HEK293 (cell line): ENCODE data around the gene BEND7.

Experiments used
- CTCF ChIA-PET: fragments of 350-600 bp; formaldehyde crosslinking; extraction: SDS; loops from one replicate; lab custom pipeline; 2021; ENCODE audit warnings: antibody characterized with exemption; lab: Yijun Ruan, JAX
- POLR2A ChIA-PET: fragments of 300-600 bp; formaldehyde crosslinking; extraction: SDS; loops from one replicate; lab custom pipeline; 2020; ENCODE audit warnings: antibody characterized with exemption, inconsistent platforms; lab: Yijun Ruan, JAX
- H3K27ac ChIP-seq: fragments of 200-500 bp; sonication (Bioruptor generic); 2 replicates; pipeline ENCODE4 v1.5.1; 2014; ENCODE audit warnings: low read depth, low read length, control low read depth, inconsistent platforms; ENCODE audit errors: extremely low read depth
- H3K36me3 ChIP-seq, 2 experiments: fragments of 200-500 bp in 1 of 2; sonication (Bioruptor generic) in 1 of 2; 1 replicate in 1 of 2; 2 replicates in 1 of 2; pipeline ENCODE4 v1.5.1; 2014 to 2017; ENCODE audit warnings: inconsistent platforms in 2 of 2, low read length in 2 of 2; ENCODE audit not compliant: control insufficient read depth in 2 of 2, insufficient read depth in 1 of 2
- H3K4me1 ChIP-seq: fragments of 200-500 bp; sonication (Bioruptor generic); 2 replicates; pipeline ENCODE4 v1.5.1; 2014; ENCODE audit warnings: mild to moderate bottlenecking, low read length, inconsistent platforms; ENCODE audit not compliant: control insufficient read depth, insufficient read depth
- H3K4me3 ChIP-seq: 2 replicates; pipeline ENCODE4 v1.5.1; 2011; ENCODE audit warnings: low read depth, mild to moderate bottlenecking, control low read depth, low read length, moderate library complexity
- H3K9me3 ChIP-seq: fragments of 200-500 bp; sonication (Bioruptor generic); 2 replicates; pipeline ENCODE4 v1.5.1; 2014; ENCODE audit warnings: low read depth, low read length, inconsistent platforms; ENCODE audit not compliant: control insufficient read depth, insufficient read depth
- AEBP2 ChIP-seq: fragments of 450-650 bp; formaldehyde crosslinking; IDR thresholded peaks from 2 replicates; pipeline ENCODE4 v1.5.1; 2016; ENCODE audit warnings: missing biosample characterization, missing genetic modification characterization, borderline replicate concordance
- GLI4 ChIP-seq: fragments of 450-650 bp; formaldehyde crosslinking; IDR thresholded peaks from 2 replicates; pipeline ENCODE4 v1.5.1; 2016; ENCODE audit warnings: missing biosample characterization, missing genetic modification characterization
- INSM2 ChIP-seq: fragments of 450-650 bp; formaldehyde crosslinking; IDR thresholded peaks from 2 replicates; pipeline ENCODE4 v1.5.1; 2016; ENCODE audit warnings: missing biosample characterization, missing genetic modification characterization
- PATZ1 ChIP-seq: fragments of 450-650 bp; formaldehyde crosslinking; IDR thresholded peaks from 2 replicates; pipeline ENCODE4 v1.5.1; 2016; ENCODE audit warnings: missing biosample characterization, missing genetic modification characterization
- PRDM6 ChIP-seq: fragments of 450-650 bp; formaldehyde crosslinking; IDR thresholded peaks from 2 replicates; pipeline ENCODE4 v1.5.1; 2017; ENCODE audit warnings: missing biosample characterization, missing genetic modification characterization
- REST ChIP-seq: fragments of 450-650 bp; formaldehyde crosslinking; IDR thresholded peaks from 2 replicates; pipeline ENCODE4 v1.5.1; 2016; ENCODE audit warnings: missing biosample characterization, missing genetic modification characterization
- ZBTB44 ChIP-seq: fragments of 450-650 bp; IDR thresholded peaks from 2 replicates; pipeline ENCODE4 v1.5.1; 2018; ENCODE audit warnings: missing biosample characterization, mild to moderate bottlenecking, missing genetic modification characterization
- ZNF169 ChIP-seq: fragments of 450-650 bp; formaldehyde crosslinking; IDR thresholded peaks from 2 replicates; pipeline ENCODE4 v1.5.1; 2016; ENCODE audit warnings: missing biosample characterization, missing genetic modification characterization
- ZNF2 ChIP-seq: fragments of 450-650 bp; formaldehyde crosslinking; IDR thresholded peaks from 2 replicates; pipeline ENCODE4 v1.5.1; 2016; ENCODE audit warnings: missing biosample characterization, missing genetic modification characterization
- ZNF23 ChIP-seq: fragments of 450-650 bp; formaldehyde crosslinking; IDR thresholded peaks from 2 replicates; pipeline ENCODE4 v1.5.1; 2016; ENCODE audit warnings: missing biosample characterization, missing genetic modification characterization, borderline replicate concordance
- ZNF248 ChIP-seq: fragments of 450-650 bp; formaldehyde crosslinking; IDR thresholded peaks from 2 replicates; pipeline ENCODE4 v1.5.1; 2017; ENCODE audit warnings: missing biosample characterization, missing genetic modification characterization
- ZNF555 ChIP-seq: fragments of 450-650 bp; formaldehyde crosslinking; conservative IDR thresholded peaks from 2 replicates; pipeline ENCODE4 v1.5.1; 2017; ENCODE audit warnings: missing biosample characterization, mild to moderate bottlenecking, missing genetic modification characterization, inconsistent platforms
- ZNF776 ChIP-seq: fragments of 450-650 bp; formaldehyde crosslinking; IDR thresholded peaks from 2 replicates; pipeline ENCODE4 v1.5.0; 2017; ENCODE audit warnings: missing biosample characterization, missing genetic modification characterization, borderline replicate concordance
- ZNF791 ChIP-seq: fragments of 450-650 bp; formaldehyde crosslinking; IDR thresholded peaks from 2 replicates; pipeline ENCODE4 v1.5.1; 2016; ENCODE audit warnings: missing biosample characterization, missing genetic modification characterization

BEND7 gene

GRCh38 chr10:13514296-13514695 lies 14.5 kb downstream of the BEND7 start:
- Histone ChIP-seq H3K4me1 (no peaks in the 10 kb centered on the region), H3K4me3 (no peak overlapping the region), H3K36me3 (peaks cover 0 to 16% of the 10 kb centered on the region in 2 experiments; a peak in 1 of 3 replicates)
- POLR2A ChIA-PET, result no interaction called here
- TF ChIP-seq ZNF248 (tag by site-specific recombination), result no peak
- no peak for TF ChIP-seq ZNF169
- TF ChIP-seq ZNF23 (tag by site-specific recombination), result no peak
- no peak for TF ChIP-seq ZNF2 (tag by site-specific recombination)
- no peak for TF ChIP-seq ZNF555 (tag by site-specific recombination)
- TF ChIP-seq AEBP2 (tag by site-specific recombination), result no peak
- TF ChIP-seq, all 188 proteins: peak for 0
- Histone ChIP-seq H3K27ac (no peak overlapping the region), H3K9me3 (no peaks in the 10 kb centered on the region)
- CTCF ChIA-PET, result interaction anchor here (1.1 to 1.4 kb wide), 2 partner anchors 28 to 74 kb away, joined by 3 to 5 read pairs; no protein-coding TSS in a partner anchor

- no peaks in the 10 kb centered on the region for H3K9me3 ChIP-seq
These were observed 16.2 kb downstream of the BEND7 start for GRCh38 chr10:13512564-13512963.

More at GRCh38 chr10:13512564-13512963, 16.2 kb downstream of the BEND7 start:
- Histone ChIP-seq H3K27ac (no peak overlapping the region), H3K36me3 (peaks cover 0 to 11% of the 10 kb centered on the region in 2 experiments; a peak in 1 of 3 replicates), H3K4me3 (no peak overlapping the region), H3K4me1 (peaks cover 1% of the 10 kb centered on the region; the same call in 1 of the 2 replicates)
- POLR2A ChIA-PET, result no interaction called here
- TF ChIP-seq PATZ1 (tag by site-specific recombination) (no peak), REST (tag by site-specific recombination) (no peak), ZBTB44 (no peak), PRDM6 (tag by site-specific recombination) (no peak), ZNF776 (no peak), GLI4 (tag by site-specific recombination) (no peak), INSM2 (no peak), ZNF791 (no peak)
- TF ChIP-seq, all 188 proteins: peak for 0
- CTCF ChIA-PET, result interaction anchor here (1.4 to 1.5 kb wide), 2 partner anchors 9 to 72 kb away, joined by 4 read pairs; no protein-coding TSS in a partner anchor
